Mammary epithelial cell (primary cell): ENCODE measurements around the gene FOXP3.

ENCODE experiments used
- EZH2 ChIP-seq: IDR thresholded peaks from 2 replicates; pipeline ENCODE4 v1.6.1; 2012; ENCODE audit warnings: low read length, inconsistent platforms, borderline replicate concordance
- TF ChIP-seq, protein P1 (sequence below), 2 donors: IDR thresholded peaks in 1 of 2; conservative IDR thresholded peaks in 1 of 2; 2 replicates each; pipeline ENCODE4 v1.5.1; 2011 to 2012; ENCODE audit warnings: inconsistent platforms in 2 of 2, low read length in 2 of 2, mild to moderate bottlenecking in 2 of 2, control low read depth in 1 of 2, low read depth in 1 of 2; ENCODE audit not compliant: insufficient read depth in 1 of 2; ENCODE audit errors: extremely low read depth in 1 of 2

DNA sequence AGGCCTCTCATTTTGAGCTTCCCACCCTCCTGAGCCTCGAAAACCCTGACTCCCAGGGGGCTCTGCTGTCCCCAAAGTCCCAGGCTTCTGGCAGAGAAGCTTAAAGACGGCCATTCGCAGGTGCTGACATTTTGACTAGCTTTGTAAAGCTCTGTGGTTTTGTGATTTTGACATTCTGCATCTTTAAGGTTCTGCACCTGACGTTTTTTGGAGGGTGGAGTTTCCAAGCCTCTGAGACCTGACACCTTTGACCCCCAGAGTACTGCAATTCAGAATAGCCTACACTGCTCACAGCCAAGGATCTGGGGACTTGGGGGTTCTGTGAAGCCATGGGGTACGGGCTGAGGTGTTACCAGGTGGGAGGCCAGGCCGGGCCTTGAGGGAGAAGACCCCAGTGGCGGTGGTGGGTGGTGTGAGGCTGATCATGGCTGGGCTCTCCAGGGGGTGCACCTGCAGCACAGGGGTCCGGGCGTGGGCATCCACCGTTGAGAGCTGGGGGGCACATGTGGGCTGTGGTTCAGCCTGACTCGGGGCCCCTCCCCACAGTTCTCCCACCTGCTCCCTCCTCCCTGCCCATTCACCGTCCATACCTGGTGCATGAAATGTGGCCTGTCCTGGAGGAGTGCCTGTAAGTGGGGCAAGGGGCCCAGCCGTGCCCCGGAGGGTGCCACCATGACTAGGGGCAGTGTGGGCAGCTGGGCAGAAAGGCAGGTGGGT, 7.3 kb downstream of the FOXP3 start:
- TF ChIP-seq, protein P1, sequence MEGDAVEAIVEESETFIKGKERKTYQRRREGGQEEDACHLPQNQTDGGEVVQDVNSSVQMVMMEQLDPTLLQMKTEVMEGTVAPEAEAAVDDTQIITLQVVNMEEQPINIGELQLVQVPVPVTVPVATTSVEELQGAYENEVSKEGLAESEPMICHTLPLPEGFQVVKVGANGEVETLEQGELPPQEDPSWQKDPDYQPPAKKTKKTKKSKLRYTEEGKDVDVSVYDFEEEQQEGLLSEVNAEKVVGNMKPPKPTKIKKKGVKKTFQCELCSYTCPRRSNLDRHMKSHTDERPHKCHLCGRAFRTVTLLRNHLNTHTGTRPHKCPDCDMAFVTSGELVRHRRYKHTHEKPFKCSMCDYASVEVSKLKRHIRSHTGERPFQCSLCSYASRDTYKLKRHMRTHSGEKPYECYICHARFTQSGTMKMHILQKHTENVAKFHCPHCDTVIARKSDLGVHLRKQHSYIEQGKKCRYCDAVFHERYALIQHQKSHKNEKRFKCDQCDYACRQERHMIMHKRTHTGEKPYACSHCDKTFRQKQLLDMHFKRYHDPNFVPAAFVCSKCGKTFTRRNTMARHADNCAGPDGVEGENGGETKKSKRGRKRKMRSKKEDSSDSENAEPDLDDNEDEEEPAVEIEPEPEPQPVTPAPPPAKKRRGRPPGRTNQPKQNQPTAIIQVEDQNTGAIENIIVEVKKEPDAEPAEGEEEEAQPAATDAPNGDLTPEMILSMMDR (conservative IDR thresholded peaks at IDR 0.05 in 1 of 2, IDR thresholded peaks at IDR 0.05 in 1 of 2; ENCODE audit: extremely low read depth in 1 of 2, insufficient read depth in 1 of 2, low read depth in 1 of 2, low read length in 2 of 2): no peak
- TF ChIP-seq EZH2: no peak
